Neural progenitor cell (in vitro differentiated cells): ENCODE measurements around the gene SH2D3C. TPM values are rescaled to one million over a fixed set of nuclear protein-coding genes. Genes with fewer than 3 reads are reported as not detected.
A peak's percentile ranks its signal among the peaks of the same experiment; 100 is the strongest.

Experiments
- DNase-seq: peaks from one replicate; pipeline ENCODE4 v3.0.0-alpha.2; 2016; ENCODE audit warnings: low spot score
- H2AFZ ChIP-seq: fragments of 200-600 bp; sonication (generic); replicated peaks from 2 replicates; pipeline ENCODE4 v1.6.1; 2016; ENCODE audit warnings: antibody characterized with exemption
- H3F3A ChIP-seq: fragments of 200-600 bp; sonication (generic); 2 replicates; pipeline ENCODE4 v1.6.1; 2016; ENCODE audit warnings: antibody characterized with exemption, low read depth
- H3K27ac ChIP-seq: fragments of 200-600 bp; sonication (generic); 2 replicates; pipeline ENCODE4 v1.5.1; 2016; ENCODE audit warnings: mild to moderate bottlenecking
- H3K27me3 ChIP-seq: fragments of 200-600 bp; sonication (generic); 2 replicates; pipeline ENCODE4 v1.6.1; 2016; ENCODE audit warnings: mild to moderate bottlenecking, moderate library complexity
- H3K36me3 ChIP-seq: fragments of 200-600 bp; sonication (generic); 2 replicates; pipeline ENCODE4 v1.5.1; 2016
- H3K4me1 ChIP-seq: fragments of 200-600 bp; sonication (generic); 2 replicates; pipeline ENCODE4 v1.6.1; 2016; ENCODE audit warnings: mixed run types
- H3K4me2 ChIP-seq: fragments of 200-600 bp; sonication (generic); 2 replicates; pipeline ENCODE4 v1.6.1; 2016
- H3K4me3 ChIP-seq: fragments of 200-600 bp; sonication (generic); 2 replicates; pipeline ENCODE4 v1.5.1; 2016
- H3K79me2 ChIP-seq: fragments of 200-600 bp; sonication (generic); 2 replicates; pipeline ENCODE4 v1.6.1; 2016; ENCODE audit warnings: low read depth
- H3K9ac ChIP-seq: fragments of 200-600 bp; sonication (generic); 2 replicates; pipeline ENCODE4 v1.6.1; 2016
- H3K9me3 ChIP-seq: fragments of 200-600 bp; sonication (generic); 2 replicates; pipeline ENCODE4 v1.5.1; 2016; ENCODE audit warnings: low read depth
- H4K20me1 ChIP-seq: fragments of 200-600 bp; sonication (generic); 2 replicates; pipeline ENCODE4 v1.6.1; 2016; ENCODE audit warnings: low read depth
- H3K27ac Mint-ChIP-seq: 3 replicates; pipeline ENCODE4 v1.8.0; 2021; ENCODE audit warnings: mixed read lengths
- H3K27me3 Mint-ChIP-seq: 2 replicates; pipeline ENCODE4 v1.8.0; 2022; ENCODE audit warnings: low read depth, mild to moderate bottlenecking, inconsistent platforms, moderate library complexity, mixed read lengths; ENCODE audit not compliant: insufficient read depth
- H3K36me3 Mint-ChIP-seq: 3 replicates; pipeline ENCODE4 v1.8.0; 2021; ENCODE audit warnings: mixed read lengths
- H3K4me1 Mint-ChIP-seq: 3 replicates; pipeline ENCODE4 v1.8.0; 2021; ENCODE audit warnings: mixed read lengths
- H3K4me3 Mint-ChIP-seq: 3 replicates; pipeline ENCODE4 v1.8.0; 2021; ENCODE audit warnings: mild to moderate bottlenecking, moderate library complexity, mixed read lengths
- H3K9me3 Mint-ChIP-seq: 3 replicates; pipeline ENCODE4 v1.8.0; 2020; ENCODE audit warnings: mixed read lengths
- EZH2 ChIP-seq: fragments of 200-600 bp; sonication (generic); IDR thresholded peaks from 2 replicates; pipeline ENCODE4 v1.6.1; 2017; ENCODE audit warnings: antibody characterized with exemption, mild to moderate bottlenecking, moderate library complexity
- EZH2phosphoT487 ChIP-seq: fragments of 200-600 bp; sonication (generic); IDR thresholded peaks from 2 replicates; pipeline ENCODE4 v1.6.1; 2017; ENCODE audit warnings: antibody characterized with exemption
- total RNA-seq: library from RNA; depleted of rRNA; stranded (reverse); fragments of >200 nt; gene quantifications from 2 replicates; pipeline ENCODE4 v1.2.3, GENCODE V29; 2015; ENCODE audit warnings: low replicate concordance
- TF ChIP-seq, protein P1 (sequence below): fragments of 200-600 bp; sonication (generic); IDR thresholded peaks from 2 replicates; pipeline ENCODE4 v1.5.1; 2017; ENCODE audit warnings: antibody characterized with exemption, mild to moderate bottlenecking

SH2D3C gene
- total RNA-seq, 1 donor from 2014 or later: 1.9 TPM

DNA sequence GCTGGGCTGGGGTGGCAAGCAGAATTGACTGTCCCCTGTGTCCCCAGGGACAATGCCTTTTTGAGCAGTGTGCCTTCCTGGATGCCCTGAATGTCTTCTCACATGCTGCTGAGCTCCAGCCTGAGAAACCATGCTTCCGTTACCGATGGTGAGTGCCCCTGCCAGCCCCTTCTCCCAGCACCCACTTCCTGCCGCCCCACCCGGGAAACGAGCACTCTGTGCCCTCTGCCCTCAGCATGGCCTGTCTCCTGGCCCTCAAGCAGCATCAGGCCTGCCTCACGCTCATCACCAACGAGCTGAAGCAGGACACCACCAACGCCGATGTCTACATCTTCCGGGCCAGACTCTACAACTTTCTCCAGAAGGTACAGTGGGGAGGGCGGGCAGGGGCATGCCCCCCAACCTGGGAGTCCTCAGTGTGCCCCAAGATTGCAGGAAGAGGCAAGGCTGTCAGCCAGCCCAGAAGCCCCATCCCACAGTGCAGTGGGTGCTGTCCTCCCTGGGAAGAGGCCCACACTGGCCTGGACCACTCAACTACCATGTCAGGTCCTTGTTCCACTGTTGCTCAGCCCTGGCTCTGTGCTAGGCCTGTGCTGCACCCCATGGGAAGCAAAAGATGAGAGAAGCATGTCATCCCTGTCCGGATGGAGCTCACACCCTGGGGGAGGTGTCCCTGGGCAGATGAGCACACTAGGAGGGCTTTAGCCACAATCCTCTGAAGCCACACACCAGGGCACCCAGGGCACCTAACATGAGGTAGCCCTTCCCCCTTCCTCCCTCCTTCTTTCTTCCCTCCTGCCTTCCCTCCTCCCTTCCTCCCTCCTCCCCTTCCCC lies 58.2 kb downstream of the SH2D3C start:
- no peaks in the 10 kb centered on the region for H3K79me2 ChIP-seq
- peaks cover 7% of the 10 kb centered on the region for H3F3A ChIP-seq
- TF ChIP-seq EZH2phosphoT487 (no peak), EZH2 (no peak)
- TF ChIP-seq, protein P1, sequence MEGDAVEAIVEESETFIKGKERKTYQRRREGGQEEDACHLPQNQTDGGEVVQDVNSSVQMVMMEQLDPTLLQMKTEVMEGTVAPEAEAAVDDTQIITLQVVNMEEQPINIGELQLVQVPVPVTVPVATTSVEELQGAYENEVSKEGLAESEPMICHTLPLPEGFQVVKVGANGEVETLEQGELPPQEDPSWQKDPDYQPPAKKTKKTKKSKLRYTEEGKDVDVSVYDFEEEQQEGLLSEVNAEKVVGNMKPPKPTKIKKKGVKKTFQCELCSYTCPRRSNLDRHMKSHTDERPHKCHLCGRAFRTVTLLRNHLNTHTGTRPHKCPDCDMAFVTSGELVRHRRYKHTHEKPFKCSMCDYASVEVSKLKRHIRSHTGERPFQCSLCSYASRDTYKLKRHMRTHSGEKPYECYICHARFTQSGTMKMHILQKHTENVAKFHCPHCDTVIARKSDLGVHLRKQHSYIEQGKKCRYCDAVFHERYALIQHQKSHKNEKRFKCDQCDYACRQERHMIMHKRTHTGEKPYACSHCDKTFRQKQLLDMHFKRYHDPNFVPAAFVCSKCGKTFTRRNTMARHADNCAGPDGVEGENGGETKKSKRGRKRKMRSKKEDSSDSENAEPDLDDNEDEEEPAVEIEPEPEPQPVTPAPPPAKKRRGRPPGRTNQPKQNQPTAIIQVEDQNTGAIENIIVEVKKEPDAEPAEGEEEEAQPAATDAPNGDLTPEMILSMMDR: no peak
- H4K20me1 ChIP-seq: no peaks in the 10 kb centered on the region
- no peaks in the 10 kb centered on the region for H3K9me3 ChIP-seq
- H3K4me3 ChIP-seq: no peak overlapping the region
- no peak overlapping the region for H2AFZ ChIP-seq
- no peak for DNase-seq
- H3K4me1 Mint-ChIP-seq: peaks cover 9% of the 10 kb centered on the region
- peaks cover 10% of the 10 kb centered on the region for H3K27me3 Mint-ChIP-seq
- no peak overlapping the region for H3K4me2 ChIP-seq
- no peaks in the 10 kb centered on the region for H3K4me1 ChIP-seq
- H3K9me3 Mint-ChIP-seq: no peaks in the 10 kb centered on the region
- H3K27ac Mint-ChIP-seq: peak overlapping the region; percentile 0
- H3K36me3 Mint-ChIP-seq: no peaks in the 10 kb centered on the region
- H3K27me3 ChIP-seq: no peaks in the 10 kb centered on the region
- H3K9ac ChIP-seq: no peak overlapping the region
- no peak overlapping the region for H3K4me3 Mint-ChIP-seq
- no peaks in the 10 kb centered on the region for H3K36me3 ChIP-seq
- no peak overlapping the region for H3K27ac ChIP-seq

DNA sequence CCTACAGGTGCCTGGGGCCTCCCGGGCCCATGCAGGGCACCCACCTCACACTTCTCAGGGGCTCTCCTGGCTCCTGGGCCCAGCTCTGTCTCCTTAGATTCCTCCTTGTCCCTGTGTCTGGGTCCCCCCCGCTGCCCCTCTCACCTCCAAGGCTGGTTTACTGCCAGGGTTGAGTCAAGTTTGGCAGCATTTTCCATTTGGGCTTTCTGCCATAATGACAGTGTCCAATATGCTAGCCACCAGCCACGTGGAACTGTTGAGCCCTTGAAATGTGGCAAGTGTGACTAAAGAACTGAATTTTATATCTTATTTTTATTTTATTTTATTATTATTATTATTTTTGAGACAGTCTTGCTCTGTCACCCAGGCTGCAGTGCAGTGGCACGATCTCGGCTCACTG lies 60.7 kb downstream of the SH2D3C start:
- Mint-ChIP-seq H3K27me3 (peaks cover 12% of the 10 kb centered on the region), H3K27ac (no peak overlapping the region), H3K9me3 (no peaks in the 10 kb centered on the region), H3K36me3 (no peaks in the 10 kb centered on the region), H3K4me3 (peak overlapping the region; percentile 63), H3K4me1 (peaks cover 11% of the 10 kb centered on the region)
- TF ChIP-seq, protein P1: no peak
- no peak for TF ChIP-seq EZH2phosphoT487
- no peak overlapping the region for H3K27ac ChIP-seq
- H2AFZ ChIP-seq: no peak overlapping the region
- H3K4me1 ChIP-seq: no peaks in the 10 kb centered on the region
- H3K4me3 ChIP-seq: no peak overlapping the region
- no peak overlapping the region for H3K4me2 ChIP-seq
- no peak overlapping the region for H3K9ac ChIP-seq
- H3F3A ChIP-seq: no peaks in the 10 kb centered on the region
- H3K36me3 ChIP-seq: no peaks in the 10 kb centered on the region
- DNase-seq: no peak
- H3K27me3 ChIP-seq: peaks cover 15% of the 10 kb centered on the region
- no peaks in the 10 kb centered on the region for H3K79me2 ChIP-seq
- H3K9me3 ChIP-seq: no peaks in the 10 kb centered on the region
- H4K20me1 ChIP-seq: no peaks in the 10 kb centered on the region

DNA sequence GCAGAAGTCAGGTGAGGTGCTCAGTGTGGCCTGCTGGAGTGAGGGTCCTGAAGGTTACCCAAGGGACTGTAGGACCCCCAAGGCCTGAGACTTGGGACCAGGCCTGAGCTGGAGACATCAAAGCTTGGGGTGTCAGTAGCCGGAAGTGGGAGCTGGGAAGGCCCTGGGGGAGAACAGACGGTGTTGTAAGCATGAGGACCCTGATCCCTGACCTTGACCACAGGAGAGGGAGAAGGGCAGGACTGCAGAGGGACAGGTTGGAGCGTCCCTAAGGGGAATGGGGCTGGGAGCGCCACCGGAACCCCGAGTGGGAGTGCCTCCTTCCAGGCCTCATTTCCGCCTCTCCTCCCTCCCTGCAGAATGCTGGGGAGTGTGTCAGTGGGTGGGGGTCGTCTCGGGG lies 62.1 kb downstream of the SH2D3C start:
- Mint-ChIP-seq H3K4me1 (peaks cover 14% of the 10 kb centered on the region), H3K36me3 (no peaks in the 10 kb centered on the region), H3K4me3 (peak overlapping the region; percentile 99), H3K9me3 (no peaks in the 10 kb centered on the region), H3K27ac (peak overlapping the region; percentile 59), H3K27me3 (peaks cover 10% of the 10 kb centered on the region)
- no peak for TF ChIP-seq EZH2
- no peaks in the 10 kb centered on the region for H3K9me3 ChIP-seq
- H3K4me2 ChIP-seq: peak overlapping the region; percentile 97
- H2AFZ ChIP-seq: no peak overlapping the region
- no peak overlapping the region for H3K9ac ChIP-seq
- no peaks in the 10 kb centered on the region for H3K79me2 ChIP-seq
- H4K20me1 ChIP-seq: no peaks in the 10 kb centered on the region
- no peak overlapping the region for H3K27ac ChIP-seq
- no peaks in the 10 kb centered on the region for H3F3A ChIP-seq
- no peak overlapping the region for H3K4me3 ChIP-seq
- H3K4me1 ChIP-seq: peaks cover 9% of the 10 kb centered on the region
- no peaks in the 10 kb centered on the region for H3K36me3 ChIP-seq
- peaks cover 15% of the 10 kb centered on the region for H3K27me3 ChIP-seq
- DNase-seq: no peak
